CD4-positive, alpha-beta T cell (primary cell): ENCODE measurements around the gene ZNF691. TPM values are rescaled to one million over a fixed set of nuclear protein-coding genes. Genes with fewer than 3 reads are reported as not detected.
"Not testable (repeated sequence)": the region's sequence is repeated elsewhere in the genome, so short reads cannot be mapped to it uniquely, and the experiment has no call there.

ENCODE experiments used
- ATAC-seq: fragments of 200-7000 bp; cut with Tn5 transposase; one replicate; pipeline ENCODE4 v1.10.0; 2022; ENCODE audit warnings: mild to moderate bottlenecking; ENCODE audit not compliant: poor library complexity
- CTCF ChIA-PET: fragments of 350-600 bp; sonication (Branson Sonifier 250); formaldehyde crosslinking; loops from one replicate; lab custom pipeline; 2021; ENCODE audit warnings: antibody characterized with exemption, inconsistent platforms; lab: Charles Lee
- POLR2A ChIA-PET: fragments of 350-600 bp; sonication (Branson Sonifier 250); formaldehyde crosslinking; loops from one replicate; lab custom pipeline; 2021; ENCODE audit warnings: antibody characterized with exemption, inconsistent platforms; lab: Charles Lee
- DNase-seq, 14 experiments: peaks; one replicate each; pipeline ENCODE4 v3.0.0-alpha.2; 2013 to 2020; ENCODE audit warnings: mixed read lengths in 2 of 14
- H3K27ac ChIP-seq, 2 donors: one replicate each; pipeline versions ENCODE4 v1.5.1 to v1.7.0; 2013; ENCODE audit warnings: low read length in 2 of 2, low read depth in 1 of 2, mild to moderate bottlenecking in 1 of 2
- H3K27me3 ChIP-seq, 2 experiments: 1 replicate in 1 of 2; 2 replicates in 1 of 2; pipeline versions ENCODE4 v1.6.1 to v1.7.0; 2013; ENCODE audit warnings: low read length in 2 of 2, control low read depth in 1 of 2, mild to moderate bottlenecking in 1 of 2, moderate library complexity in 1 of 2; ENCODE audit not compliant: insufficient read depth in 2 of 2, control insufficient read depth in 1 of 2
- H3K36me3 ChIP-seq: one replicate; pipeline ENCODE4 v1.6.1; 2013; ENCODE audit warnings: low read length, control low read depth; ENCODE audit not compliant: insufficient read depth
- H3K4me1 ChIP-seq: one replicate; pipeline ENCODE4 v1.6.1; 2013; ENCODE audit warnings: low read length, control low read depth; ENCODE audit not compliant: insufficient read depth
- H3K4me3 ChIP-seq: one replicate; pipeline ENCODE4 v1.5.1; 2013; ENCODE audit warnings: mild to moderate bottlenecking, low read length, moderate library complexity
- H3K9me3 ChIP-seq, 2 experiments: 1 replicate in 1 of 2; 2 replicates in 1 of 2; pipeline versions ENCODE4 v1.6.1 to v1.7.0; 2013; ENCODE audit warnings: low read length in 2 of 2, mild to moderate bottlenecking in 2 of 2, control low read depth in 1 of 2, moderate library complexity in 1 of 2; ENCODE audit not compliant: control insufficient read depth in 1 of 2, insufficient read depth in 1 of 2
- H3K27ac Mint-ChIP-seq: one replicate; pipeline ENCODE4 v1.8.0; 2020; ENCODE audit warnings: mixed read lengths
- H3K27me3 Mint-ChIP-seq: one replicate; pipeline ENCODE4 v1.8.0; 2021; ENCODE audit warnings: mixed read lengths
- H3K36me3 Mint-ChIP-seq: one replicate; pipeline ENCODE4 v1.8.0; 2021; ENCODE audit warnings: low read depth, mixed read lengths
- H3K4me1 Mint-ChIP-seq: one replicate; pipeline ENCODE4 v1.8.0; 2021; ENCODE audit warnings: low read depth, mixed read lengths
- H3K4me3 Mint-ChIP-seq: one replicate; pipeline ENCODE4 v1.8.0; 2020; ENCODE audit warnings: mild to moderate bottlenecking, mixed read lengths
- H3K9me3 Mint-ChIP-seq: one replicate; pipeline ENCODE4 v1.8.0; 2020; ENCODE audit warnings: mixed read lengths
- intact Hi-C, 2 experiments: fragments of 100-400 bp; cut with DNase I in 1 of 2; cut with micrococcal nuclease in 1 of 2; formaldehyde crosslinking; loops; one replicate each; pipeline versions ENCODE4 v1.15.1 to v1.9.0; 2023 to 2025; cut with DNase I, micrococcal nuclease
- total RNA-seq, 174 experiments: library from RNA in 2 of 174; stranded (reverse) in 2 of 174; gene quantifications; one replicate each; pipeline ENCODE4 v1.2.3 and lab custom pipeline; 2021 to 2026
- TF ChIP-seq, protein P1 (sequence below): fragments of 200-600 bp; IDR thresholded peaks from one replicate; pipeline ENCODE4 v1.8.0; 2022; ENCODE audit warnings: antibody characterized with exemption, mild to moderate bottlenecking

The ZNF691 gene
- total RNA-seq, 2 experiments from 2014 or later = 1.2 to 1.7 TPM

DNA sequence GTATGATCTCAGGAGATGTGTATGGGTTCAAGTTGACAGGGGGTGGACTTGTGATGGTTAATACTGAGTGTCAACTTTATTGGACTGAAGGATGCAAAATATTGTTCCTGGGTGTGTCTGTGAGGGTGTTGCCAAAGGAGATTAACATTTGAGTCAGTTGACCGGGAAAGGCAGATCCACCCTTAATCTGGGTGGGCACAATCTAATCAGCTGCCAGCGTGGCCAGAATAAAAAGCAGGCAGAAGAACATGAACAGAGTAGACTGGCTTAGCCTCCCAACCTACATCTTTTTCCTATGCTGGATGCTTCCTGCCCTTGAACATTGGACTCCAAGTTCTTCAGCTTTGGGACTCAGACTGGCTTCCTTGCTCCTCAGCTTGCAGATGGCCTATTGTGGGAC lies 23.3 kb downstream of the ZNF691 start:
- H3K27ac ChIP-seq, H3K4me3 ChIP-seq, POLR2A ChIA-PET, intact Hi-C loops, H3K36me3 Mint-ChIP-seq, H3K9me3 Mint-ChIP-seq, DNase-seq, H3K4me3 Mint-ChIP-seq, H3K27me3 ChIP-seq, ATAC-seq, H3K9me3 ChIP-seq, H3K4me1 Mint-ChIP-seq, H3K27ac Mint-ChIP-seq, H3K27me3 Mint-ChIP-seq, H3K4me1 ChIP-seq, H3K36me3 ChIP-seq, CTCF ChIA-PET: not testable (repeated sequence)

DNA sequence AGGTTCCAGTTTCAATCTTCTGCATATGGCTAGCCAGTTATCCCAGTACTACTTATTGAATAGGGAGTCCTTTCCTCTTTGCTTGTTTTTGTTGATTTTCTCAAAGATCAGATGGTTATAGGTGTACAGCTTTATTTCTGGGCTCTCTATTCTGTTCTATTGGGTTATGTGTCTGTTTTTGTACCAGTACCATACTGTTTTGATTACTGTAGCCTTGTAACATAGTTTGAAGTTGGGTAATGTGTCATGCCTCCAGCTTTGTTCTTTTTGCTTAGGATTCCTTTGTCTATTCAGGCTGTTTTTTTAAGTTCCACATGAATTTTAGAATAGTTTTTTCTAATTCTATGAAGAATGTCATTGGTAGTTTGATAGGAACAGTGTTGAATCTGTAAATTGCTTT lies 26.7 kb downstream of the ZNF691 start:
- POLR2A ChIA-PET, H3K36me3 ChIP-seq, H3K36me3 Mint-ChIP-seq, H3K9me3 Mint-ChIP-seq, H3K4me3 Mint-ChIP-seq, H3K27ac ChIP-seq, CTCF ChIA-PET, H3K9me3 ChIP-seq, intact Hi-C loops, H3K4me1 Mint-ChIP-seq, H3K4me3 ChIP-seq, H3K27ac Mint-ChIP-seq, DNase-seq, H3K27me3 Mint-ChIP-seq, H3K27me3 ChIP-seq, H3K4me1 ChIP-seq, ATAC-seq: not testable (repeated sequence)

DNA sequence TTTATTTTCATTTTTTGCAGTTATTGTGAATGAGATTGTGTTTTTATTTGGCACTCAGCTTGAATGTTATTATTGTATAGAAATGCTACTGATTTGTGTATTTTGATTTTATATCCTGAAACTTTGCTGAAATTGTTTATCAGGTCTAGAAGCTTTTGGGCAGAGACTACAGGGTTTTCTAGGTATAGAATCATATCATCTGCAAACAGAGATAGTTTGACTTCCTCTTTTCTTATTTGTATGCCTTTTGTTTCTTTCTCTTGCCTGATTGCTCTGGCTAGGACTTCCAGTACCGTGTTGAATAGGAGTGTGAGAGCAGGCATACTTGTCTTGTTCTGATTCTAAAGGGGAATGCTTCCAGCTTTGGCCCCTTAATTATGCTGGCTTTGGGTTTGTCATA lies 27.3 kb downstream of the ZNF691 start:
- Mint-ChIP-seq H3K36me3 (no peaks in the 10 kb centered on the region), H3K4me3 (no peak overlapping the region), H3K27ac (no peak overlapping the region), H3K9me3 (no peaks in the 10 kb centered on the region), H3K27me3 (peaks cover 5% of the 10 kb centered on the region), H3K4me1 (no peaks in the 10 kb centered on the region)
- ChIA-PET CTCF (interaction anchor here (0.6 to 0.7 kb wide), 2 partner anchors 86 to 200 kb away, joined by 4 to 6 read pairs; no protein-coding TSS in a partner anchor), POLR2A (no interaction called here)
- Histone ChIP-seq H3K27ac (no peak overlapping the region), H3K36me3 (no peaks in the 10 kb centered on the region), H3K4me1 (no peaks in the 10 kb centered on the region), H3K27me3 (no peaks in the 10 kb centered on the region), H3K4me3 (no peak overlapping the region), H3K9me3 (no peaks in the 10 kb centered on the region)
- DNase-seq (no peak), ATAC-seq (no peak)
- TF ChIP-seq, protein P1, sequence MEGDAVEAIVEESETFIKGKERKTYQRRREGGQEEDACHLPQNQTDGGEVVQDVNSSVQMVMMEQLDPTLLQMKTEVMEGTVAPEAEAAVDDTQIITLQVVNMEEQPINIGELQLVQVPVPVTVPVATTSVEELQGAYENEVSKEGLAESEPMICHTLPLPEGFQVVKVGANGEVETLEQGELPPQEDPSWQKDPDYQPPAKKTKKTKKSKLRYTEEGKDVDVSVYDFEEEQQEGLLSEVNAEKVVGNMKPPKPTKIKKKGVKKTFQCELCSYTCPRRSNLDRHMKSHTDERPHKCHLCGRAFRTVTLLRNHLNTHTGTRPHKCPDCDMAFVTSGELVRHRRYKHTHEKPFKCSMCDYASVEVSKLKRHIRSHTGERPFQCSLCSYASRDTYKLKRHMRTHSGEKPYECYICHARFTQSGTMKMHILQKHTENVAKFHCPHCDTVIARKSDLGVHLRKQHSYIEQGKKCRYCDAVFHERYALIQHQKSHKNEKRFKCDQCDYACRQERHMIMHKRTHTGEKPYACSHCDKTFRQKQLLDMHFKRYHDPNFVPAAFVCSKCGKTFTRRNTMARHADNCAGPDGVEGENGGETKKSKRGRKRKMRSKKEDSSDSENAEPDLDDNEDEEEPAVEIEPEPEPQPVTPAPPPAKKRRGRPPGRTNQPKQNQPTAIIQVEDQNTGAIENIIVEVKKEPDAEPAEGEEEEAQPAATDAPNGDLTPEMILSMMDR = no peak
- intact Hi-C loops = no loop called here

DNA sequence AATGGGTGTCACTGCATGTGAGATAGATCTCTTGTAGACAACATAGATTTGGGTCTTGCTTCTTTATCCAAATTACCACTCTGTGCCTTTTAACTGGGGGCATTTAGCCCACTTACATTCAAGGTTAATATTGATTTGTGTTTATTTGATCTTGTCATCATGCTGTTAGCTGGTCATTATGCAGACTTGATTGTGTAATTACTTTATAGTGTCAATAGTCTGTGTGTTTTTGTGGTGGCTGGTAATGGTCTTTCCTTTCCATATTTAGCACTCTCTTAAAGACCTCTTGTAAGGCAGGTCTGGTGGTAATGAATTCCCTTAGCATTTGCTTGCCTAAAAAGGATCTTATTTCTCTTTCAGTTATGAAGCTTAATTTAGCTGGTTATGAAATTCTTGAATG lies 29.6 kb downstream of the ZNF691 start:
- H3K36me3 ChIP-seq = no peaks in the 10 kb centered on the region
- no peaks in the 10 kb centered on the region for H3K4me1 ChIP-seq
- no peak overlapping the region for H3K27ac ChIP-seq
- intact Hi-C loops = no loop called here
- Mint-ChIP-seq H3K27ac (no peak overlapping the region), H3K4me1 (no peaks in the 10 kb centered on the region), H3K4me3 (no peak overlapping the region), H3K27me3 (peaks cover 9% of the 10 kb centered on the region), H3K36me3 (no peaks in the 10 kb centered on the region), H3K9me3 (no peaks in the 10 kb centered on the region)
- DNase-seq = no peak
- POLR2A ChIA-PET = interaction anchor here (1.2 kb wide), 1 partner anchor 109 kb away, joined by 3 read pairs; the partner anchor contains the start of genes C1orf50 and P3H1
- TF ChIP-seq, protein P1 = no peak
- CTCF ChIA-PET = no interaction called here
- no peak for ATAC-seq
- H3K27me3 ChIP-seq = peaks cover 0 to 4% of the 10 kb centered on the region in 2 experiments
- peaks cover 0 to 11% of the 10 kb centered on the region in 2 experiments for H3K9me3 ChIP-seq
- no peak overlapping the region for H3K4me3 ChIP-seq
